ENCODE measurements around the gene ACTG1.
A peak's percentile ranks its signal among the peaks of the same experiment; 100 is the strongest.

The ACTG1 gene

DNA sequence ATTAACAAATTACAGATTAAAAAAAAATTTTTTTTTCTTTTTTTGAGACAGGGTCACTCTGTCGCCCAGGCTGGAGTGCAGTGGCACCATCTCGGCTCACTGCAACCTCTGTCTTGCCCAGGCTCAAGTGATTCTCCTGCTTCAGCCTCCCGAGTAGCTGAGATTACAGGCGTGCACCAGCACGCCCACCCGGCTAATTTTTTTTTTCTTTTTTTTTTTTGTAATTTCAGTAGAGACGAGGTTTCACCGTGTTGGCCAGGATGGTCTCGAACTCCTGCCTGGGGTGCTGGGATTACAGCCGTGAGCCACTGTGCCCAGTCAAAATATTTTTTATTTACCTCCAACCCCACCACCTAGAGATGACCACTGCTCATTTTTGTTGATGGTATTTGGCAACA, 25.5 kb downstream of the ACTG1 start:
- no peaks in the 10 kb centered on the region for H3K79me2 ChIP-seq
- H3K4me1 ChIP-seq: peaks cover 5% of the 10 kb centered on the region
- H3K36me3 ChIP-seq (ENCODE audit: control insufficient read depth, insufficient read depth, low read length): no peaks in the 10 kb centered on the region
- no peaks in the 10 kb centered on the region for H3K27me3 ChIP-seq (ENCODE audit: control insufficient read depth, insufficient read depth, low read length)
- no peak overlapping the region for H3K9ac ChIP-seq
- H2AFZ ChIP-seq: no peak overlapping the region
- no peak overlapping the region for H3K27ac ChIP-seq
- H3K4me3 ChIP-seq (ENCODE audit: low read depth, low read length): peak overlapping the region; percentile 86
- TF ChIP-seq, protein P1, sequence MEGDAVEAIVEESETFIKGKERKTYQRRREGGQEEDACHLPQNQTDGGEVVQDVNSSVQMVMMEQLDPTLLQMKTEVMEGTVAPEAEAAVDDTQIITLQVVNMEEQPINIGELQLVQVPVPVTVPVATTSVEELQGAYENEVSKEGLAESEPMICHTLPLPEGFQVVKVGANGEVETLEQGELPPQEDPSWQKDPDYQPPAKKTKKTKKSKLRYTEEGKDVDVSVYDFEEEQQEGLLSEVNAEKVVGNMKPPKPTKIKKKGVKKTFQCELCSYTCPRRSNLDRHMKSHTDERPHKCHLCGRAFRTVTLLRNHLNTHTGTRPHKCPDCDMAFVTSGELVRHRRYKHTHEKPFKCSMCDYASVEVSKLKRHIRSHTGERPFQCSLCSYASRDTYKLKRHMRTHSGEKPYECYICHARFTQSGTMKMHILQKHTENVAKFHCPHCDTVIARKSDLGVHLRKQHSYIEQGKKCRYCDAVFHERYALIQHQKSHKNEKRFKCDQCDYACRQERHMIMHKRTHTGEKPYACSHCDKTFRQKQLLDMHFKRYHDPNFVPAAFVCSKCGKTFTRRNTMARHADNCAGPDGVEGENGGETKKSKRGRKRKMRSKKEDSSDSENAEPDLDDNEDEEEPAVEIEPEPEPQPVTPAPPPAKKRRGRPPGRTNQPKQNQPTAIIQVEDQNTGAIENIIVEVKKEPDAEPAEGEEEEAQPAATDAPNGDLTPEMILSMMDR (IDR thresholded peaks at IDR 0.05): no peak
- peak overlapping the region; percentile 98 for H3K4me2 ChIP-seq (ENCODE audit: low read length)
- H3K9me3 ChIP-seq (ENCODE audit: control insufficient read depth, low read length): no peaks in the 10 kb centered on the region

- Histone ChIP-seq H3K4me3 (ENCODE audit: low read depth, low read length) (no peak overlapping the region), H3K27ac (no peak overlapping the region), H3K27me3 (ENCODE audit: control insufficient read depth, insufficient read depth, low read length) (no peaks in the 10 kb centered on the region), H3K79me2 (no peaks in the 10 kb centered on the region), H3K36me3 (ENCODE audit: control insufficient read depth, insufficient read depth, low read length) (no peaks in the 10 kb centered on the region), H3K9ac (no peak overlapping the region), H3K9me3 (ENCODE audit: control insufficient read depth, low read length) (no peaks in the 10 kb centered on the region), H2AFZ (no peak overlapping the region), H3K4me1 (peaks cover 8% of the 10 kb centered on the region), H3K4me2 (ENCODE audit: low read length) (no peak overlapping the region)
- TF ChIP-seq, protein P1 (IDR thresholded peaks at IDR 0.05): no peak
Observed at GRCh38 chr17:81486199-81486810, 26.3 kb downstream of the ACTG1 start.

- Histone ChIP-seq H3K4me2 (ENCODE audit: low read length) (peak overlapping the region; percentile 78), H3K79me2 (no peaks in the 10 kb centered on the region), H3K27me3 (ENCODE audit: control insufficient read depth, insufficient read depth, low read length) (no peaks in the 10 kb centered on the region), H3K9me3 (ENCODE audit: control insufficient read depth, low read length) (no peaks in the 10 kb centered on the region), H3K4me1 (peaks cover 8% of the 10 kb centered on the region), H3K4me3 (ENCODE audit: low read depth, low read length) (peak overlapping the region; percentile 25), H3K9ac (no peak overlapping the region), H3K27ac (no peak overlapping the region), H3K36me3 (ENCODE audit: control insufficient read depth, insufficient read depth, low read length) (no peaks in the 10 kb centered on the region), H2AFZ (peak overlapping the region; percentile 86)
- TF ChIP-seq, protein P1 (IDR thresholded peaks at IDR 0.05): peak; percentile 100
Observed at GRCh38 chr17:81484195-81484979, 28.2 kb downstream of the ACTG1 start.

- Histone ChIP-seq H2AFZ (peak overlapping the region; percentile 61), H3K27me3 (ENCODE audit: control insufficient read depth, insufficient read depth, low read length) (no peaks in the 10 kb centered on the region), H3K4me2 (ENCODE audit: low read length) (peak overlapping the region; percentile 78), H3K9ac (no peak overlapping the region), H3K79me2 (no peaks in the 10 kb centered on the region), H3K36me3 (ENCODE audit: control insufficient read depth, insufficient read depth, low read length) (no peaks in the 10 kb centered on the region), H3K4me1 (peaks cover 8% of the 10 kb centered on the region), H3K4me3 (ENCODE audit: low read depth, low read length) (peak overlapping the region; percentile 25), H3K27ac (no peak overlapping the region), H3K9me3 (ENCODE audit: control insufficient read depth, low read length) (no peaks in the 10 kb centered on the region)
- TF ChIP-seq, protein P1 (IDR thresholded peaks at IDR 0.05): no peak
Observed at GRCh38 chr17:81483862-81484194, 28.8 kb downstream of the ACTG1 start.
